IMR-90 (cell line): ENCODE measurements around the gene COX17. TPM values are rescaled to one million over a fixed set of nuclear protein-coding genes. Genes with fewer than 3 reads are reported as not detected.
A peak's percentile ranks its signal among the peaks of the same experiment; 100 is the strongest.

Source experiments
- ATAC-seq: fragments of 200-7000 bp; cut with Tn5 transposase; 2 replicates; pipeline ENCODE4 v1.9.1; 2020; ENCODE audit warnings: low read depth, mild to moderate bottlenecking, moderate library complexity
- BruUV-seq: library from RNA; stranded (reverse); fragments of 400-500 nt; replicated peaks from 2 replicates; lab custom pipeline; 2021; lab: Mats Ljungman, UMichigan
- CTCF ChIA-PET: fragments of 300-600 bp; formaldehyde crosslinking; extraction: SDS; loops from one replicate; lab custom pipeline; 2021; ENCODE audit warnings: antibody characterized with exemption; lab: Yijun Ruan, JAX
- POLR2A ChIA-PET: fragments of 300-600 bp; sonication (Branson Sonifier 250); formaldehyde crosslinking; loops from one replicate; lab custom pipeline; 2022; ENCODE audit warnings: antibody characterized with exemption; ENCODE audit not compliant: unreplicated experiment; lab: Charles Lee
- DNase-seq: peaks from one replicate; pipeline ENCODE4 v3.0.0; 2013
- H2AFZ ChIP-seq: replicated peaks from 2 replicates; pipeline ENCODE3; 2013; ENCODE audit warnings: low read length, mild to moderate bottlenecking; ENCODE audit not compliant: poor library complexity
- H2AK5ac ChIP-seq: 2 replicates; pipeline ENCODE4 v1.6.1; 2013; ENCODE audit warnings: low read depth, low read length, inconsistent platforms
- H2AK9ac ChIP-seq: replicated peaks from 2 replicates; pipeline ENCODE3; 2013; ENCODE audit warnings: mild to moderate bottlenecking, low read depth, low read length, moderate library complexity; ENCODE audit not compliant: poor library complexity
- H2BK120ac ChIP-seq: 2 replicates; pipeline ENCODE4 v1.6.1; 2013; ENCODE audit warnings: low read depth, low read length, inconsistent platforms
- H2BK15ac ChIP-seq: 3 replicates; pipeline ENCODE4 v1.6.1; 2013; ENCODE audit warnings: low read depth, low read length, inconsistent platforms
- H2BK20ac ChIP-seq: 2 replicates; pipeline ENCODE4 v1.6.1; 2013; ENCODE audit warnings: low read depth, mild to moderate bottlenecking, inconsistent platforms, low read length, moderate library complexity
- H2BK5ac ChIP-seq: 2 replicates; pipeline ENCODE4 v1.6.1; 2013; ENCODE audit warnings: mild to moderate bottlenecking, low read depth, low read length, inconsistent platforms; ENCODE audit not compliant: poor library complexity, severe bottlenecking
- H3K14ac ChIP-seq: replicated peaks from 2 replicates; pipeline ENCODE4 v1.6.1; 2013; ENCODE audit warnings: low read depth, low read length, inconsistent platforms
- H3K18ac ChIP-seq: 2 replicates; pipeline ENCODE4 v1.6.1; 2013; ENCODE audit warnings: low read depth, low read length, control low read depth
- H3K23ac ChIP-seq: 2 replicates; pipeline ENCODE4 v1.6.1; 2013; ENCODE audit warnings: low read depth, low read length, inconsistent platforms
- H3K27ac ChIP-seq: 2 replicates; pipeline ENCODE4 v1.5.1; 2013; ENCODE audit warnings: mild to moderate bottlenecking, control low read depth, low read length; ENCODE audit not compliant: insufficient read depth
- H3K27me3 ChIP-seq: 2 replicates; pipeline ENCODE4 v1.6.1; 2013; ENCODE audit warnings: low read length; ENCODE audit not compliant: control insufficient read depth, insufficient read depth
- H3K36me3 ChIP-seq: 2 replicates; pipeline ENCODE4 v1.6.1; 2013; ENCODE audit warnings: low read length, mixed read lengths; ENCODE audit not compliant: control insufficient read depth, insufficient read depth
- H3K4ac ChIP-seq: 2 replicates; pipeline ENCODE4 v1.6.1; 2013; ENCODE audit warnings: low read depth, low read length, inconsistent platforms
- H3K4me1 ChIP-seq: 2 replicates; pipeline ENCODE4 v1.6.1; 2013; ENCODE audit warnings: low read length, mixed read lengths; ENCODE audit not compliant: control insufficient read depth, insufficient read depth
- H3K4me2 ChIP-seq: 2 replicates; pipeline ENCODE4 v1.6.1; 2013; ENCODE audit warnings: low read depth, mild to moderate bottlenecking, control low read depth, low read length, moderate library complexity
- H3K4me3 ChIP-seq: 2 replicates; pipeline ENCODE4 v1.5.1; 2013; ENCODE audit warnings: low read depth, mild to moderate bottlenecking, control low read depth, low read length, moderate library complexity; ENCODE audit not compliant: insufficient read depth
- H3K56ac ChIP-seq: 2 replicates; pipeline ENCODE4 v1.6.1; 2013; ENCODE audit warnings: low read length, inconsistent platforms; ENCODE audit not compliant: insufficient read depth; ENCODE audit errors: extremely low read depth
- H3K79me1 ChIP-seq, 2 experiments: 2 replicates each; pipeline ENCODE4 v1.6.1; 2013; ENCODE audit warnings: low read length in 2 of 2, inconsistent platforms in 1 of 2, low read depth in 1 of 2
- H3K9ac ChIP-seq: 2 replicates; pipeline ENCODE4 v1.6.1; 2013; ENCODE audit warnings: low read depth, low read length, control low read depth
- H3K9me1 ChIP-seq: 2 replicates; pipeline ENCODE4 v1.6.1; 2013; ENCODE audit warnings: low read length, inconsistent platforms; ENCODE audit not compliant: insufficient read depth
- H3K9me3 ChIP-seq: 2 replicates; pipeline ENCODE4 v1.6.1; 2013; ENCODE audit warnings: low read length; ENCODE audit not compliant: control insufficient read depth, insufficient read depth
- H4K20me1 ChIP-seq: 2 replicates; pipeline ENCODE4 v1.6.1; 2013; ENCODE audit warnings: low read length, inconsistent platforms; ENCODE audit not compliant: insufficient read depth
- H4K5ac ChIP-seq: 2 replicates; pipeline ENCODE4 v1.6.1; 2013; ENCODE audit warnings: mild to moderate bottlenecking, low read depth, low read length, control low read depth
- H4K8ac ChIP-seq, 2 experiments: 2 replicates each; pipeline ENCODE4 v1.6.1; 2013; ENCODE audit warnings: low read depth in 2 of 2, low read length in 2 of 2, control low read depth in 1 of 2, inconsistent platforms in 1 of 2
- H4K91ac ChIP-seq: 2 replicates; pipeline ENCODE4 v1.6.1; 2013; ENCODE audit warnings: low read depth, low read length, inconsistent platforms; ENCODE audit not compliant: insufficient read depth
- CHD1 ChIP-seq: IDR thresholded peaks from 2 replicates; pipeline ENCODE4 v1.6.1; 2012; ENCODE audit warnings: low read depth, low read length, improper control_type of control experiment
- MXI1 ChIP-seq: IDR thresholded peaks from 2 replicates; pipeline ENCODE4 v1.6.1; 2012; ENCODE audit warnings: low read depth, mild to moderate bottlenecking, low read length, moderate library complexity, borderline replicate concordance
- NFE2L2 ChIP-seq: fragments of 150-350 bp; IDR thresholded peaks from 2 replicates; pipeline ENCODE4 v1.6.1; 2016; ENCODE audit warnings: low read depth, mild to moderate bottlenecking, low read length
- RFX5 ChIP-seq: IDR thresholded peaks from 2 replicates; pipeline ENCODE4 v1.8.0; 2012; ENCODE audit warnings: low read depth, mild to moderate bottlenecking, low read length, moderate library complexity
- SMC3 ChIP-seq: fragments of 150-350 bp; IDR thresholded peaks from 2 replicates; pipeline ENCODE4 v1.6.1; 2016; ENCODE audit warnings: low read depth, mild to moderate bottlenecking, antibody characterized with exemption, low read length, moderate library complexity
- WGBS, 2 experiments: methylation state at CpG; one replicate each; pipeline versions ENCODE4 v1.1.5 to v1.1.7; 2013; ENCODE audit warnings: missing lambda C conversion rate in 2 of 2; ENCODE audit not compliant: insufficient read length in 1 of 2; ENCODE audit errors: extremely low coverage in 2 of 2; 5-methylcytosine and 5-hydroxymethylcytosine counted together
- dilution Hi-C: fragments of 300-500 bp; cut with HindIII; formaldehyde crosslinking; loops from one replicate; pipeline ENCODE4 v1.14.3; 2018; ENCODE audit warnings: low sequenced_read_pairs; ENCODE audit not compliant: unreplicated experiment
- in situ Hi-C: fragments of 300-500 bp; cut with MboI; formaldehyde crosslinking; loops from 3 replicates; pipeline ENCODE4 v1.14.3; 2019; ENCODE audit warnings: low sequenced_read_pairs, inconsistent platforms, mixed read lengths
- intact Hi-C: fragments of 100-400 bp; cut with micrococcal nuclease; formaldehyde crosslinking; loops from 2 replicates; pipeline ENCODE4 v1.10.0; 2022
- polyA plus RNA-seq, 3 experiments: library from polyadenylated mRNA; depleted of rRNA; stranded (reverse); fragments of >200 nt; gene quantifications; 2 replicates each; pipeline ENCODE4 v1.2.3, GENCODE V29; 2012; ENCODE audit warnings: low replicate concordance in 1 of 3
- total RNA-seq: library from RNA; depleted of rRNA; stranded (reverse); fragments of >200 nt; gene quantifications from 2 replicates; pipeline ENCODE4 v1.2.3, GENCODE V29; 2012
- TF ChIP-seq, protein P1 (sequence below): fragments of 150-350 bp; IDR thresholded peaks from 2 replicates; pipeline ENCODE4 v1.6.1; 2017; ENCODE audit warnings: mild to moderate bottlenecking, antibody characterized with exemption, low read length, low read depth

COX17 gene
- total and polyA plus RNA-seq, 2 of the 4 experiments (the other 2 are of a cell fraction) = 2.0 to 24.5 TPM

DNA sequence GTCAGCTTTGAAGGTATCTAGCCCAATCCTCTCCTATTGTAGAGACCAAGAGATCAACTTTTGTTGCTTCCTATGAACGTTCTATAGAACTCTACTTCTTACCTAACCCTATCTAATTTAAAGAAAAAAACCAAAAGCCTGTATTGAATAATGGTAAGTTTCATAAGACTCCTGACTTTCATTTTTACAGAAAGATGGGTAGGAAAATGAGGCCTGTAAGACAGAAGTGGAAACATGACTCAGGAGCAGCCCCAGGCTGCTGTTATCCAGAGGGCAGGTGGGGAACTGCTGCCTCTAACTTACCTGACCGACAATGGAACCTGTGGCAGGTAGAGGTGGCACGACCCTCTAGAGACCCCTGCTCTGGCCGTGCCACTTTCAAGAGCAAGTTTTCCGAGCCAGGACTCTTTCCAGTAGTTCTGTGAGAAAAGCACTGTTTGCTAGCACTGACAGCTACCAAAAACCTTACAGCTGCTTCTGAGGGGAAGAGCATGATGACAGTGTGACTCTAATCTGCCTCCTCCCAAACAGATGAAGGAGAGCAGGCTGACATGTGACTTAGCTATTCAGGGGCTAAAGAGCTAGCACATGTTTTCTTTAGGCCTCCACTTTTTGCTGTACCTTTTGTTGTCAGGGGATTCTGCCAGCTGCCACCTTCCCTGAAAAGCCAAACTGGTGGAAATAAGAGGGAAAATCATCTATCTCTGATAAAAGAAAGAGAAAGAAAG is 34.3 kb downstream of the COX17 start:
- Histone ChIP-seq H2BK120ac (0 out of 2 replicates have a peak overlapping the region, but pooled peaks have one; percentile 27), H3K18ac (0 out of 2 replicates have a peak overlapping the region, but pooled peaks have one; percentile 15), H4K91ac (peak overlapping the region; percentile 57; the same call in 1 of the 2 replicates), H3K9me1 (peaks cover 9% of the 10 kb centered on the region), H3K14ac (peak overlapping the region; percentile 51; the same call in 1 of the 2 replicates), H3K27me3 (no peaks in the 10 kb centered on the region), H4K20me1 (no peaks in the 10 kb centered on the region), H3K9me3 (no peaks in the 10 kb centered on the region), H3K9ac (no peak overlapping the region; the same call in 1 of the 2 replicates), H3K27ac (no peak overlapping the region), H2BK20ac (no peak overlapping the region), H4K5ac (no peak overlapping the region; the same call in 1 of the 2 replicates), H3K4me2 (peak overlapping the region; percentile 48; the same call in 1 of the 2 replicates), H2AK9ac (peak overlapping the region; percentile 11), H3K56ac (no peak overlapping the region), H3K4ac (peak overlapping the region; percentile 17; the same call in 1 of the 2 replicates), H3K36me3 (no peaks in the 10 kb centered on the region), H2BK5ac (no peak overlapping the region), H3K23ac (no peak overlapping the region), H2AFZ (peak overlapping the region; percentile 57), H3K4me1 (peaks cover 15% of the 10 kb centered on the region), H3K79me1 (no peaks in the 10 kb centered on the region), H3K4me3 (no peak overlapping the region), H2AK5ac (no peak overlapping the region), H2BK15ac (no peak overlapping the region), H4K8ac (peak overlapping the region in 1 of 2 experiments; percentile 36; a peak in 2 of 4 replicates)
- dilution Hi-C loops = no loop called here
- TF ChIP-seq RFX5 = no peak
- no peak for TF ChIP-seq NFE2L2
- no peak for TF ChIP-seq CHD1
- TF ChIP-seq, protein P1, sequence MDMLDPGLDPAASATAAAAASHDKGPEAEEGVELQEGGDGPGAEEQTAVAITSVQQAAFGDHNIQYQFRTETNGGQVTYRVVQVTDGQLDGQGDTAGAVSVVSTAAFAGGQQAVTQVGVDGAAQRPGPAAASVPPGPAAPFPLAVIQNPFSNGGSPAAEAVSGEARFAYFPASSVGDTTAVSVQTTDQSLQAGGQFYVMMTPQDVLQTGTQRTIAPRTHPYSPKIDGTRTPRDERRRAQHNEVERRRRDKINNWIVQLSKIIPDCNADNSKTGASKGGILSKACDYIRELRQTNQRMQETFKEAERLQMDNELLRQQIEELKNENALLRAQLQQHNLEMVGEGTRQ = no peak
- no peak for TF ChIP-seq SMC3
- TF ChIP-seq MXI1 = 0 out of 2 replicates have a peak, but pooled peaks have one; percentile 24
- ChIA-PET POLR2A (no interaction called here), CTCF (interaction anchor here (0.8 kb wide), 1 partner anchor 128 kb away, joined by 3 read pairs; no protein-coding TSS in a partner anchor)
- no CpG with 5 or more reads among the region's 5 CpGs for WGBS, 2 experiments
- DNase-seq = peak; percentile 71
- in situ Hi-C loops = no loop called here
- intact Hi-C loops = no loop called here
- ATAC-seq = peak; percentile 28; the same call in 1 of the 2 replicates
- BruUV-seq = no TSS peak
